Cardiac muscle cell (in vitro differentiated cells and primary cell): ENCODE measurements around the gene MIPOL1. TPM values are rescaled to one million over a fixed set of nuclear protein-coding genes. Genes with fewer than 3 reads are reported as not detected.

Source experiments
- DNase-seq, 2 donors: peaks; one replicate each; pipeline versions ENCODE4 v3.0.0 to v3.0.0-alpha.2; 2010 to 2017; ENCODE audit warnings: low read depth in 1 of 2, low spot score in 1 of 2
- H3K27ac ChIP-seq: fragments of 200-600 bp; sonication (generic); 2 replicates; pipeline ENCODE4 v1.5.1; 2016
- H3K27me3 ChIP-seq: fragments of 200-600 bp; sonication (generic); 2 replicates; pipeline ENCODE4 v1.6.0; 2016; ENCODE audit warnings: control low read depth
- H3K36me3 ChIP-seq: fragments of 200-600 bp; sonication (generic); 2 replicates; pipeline ENCODE4 v1.5.1; 2016; ENCODE audit warnings: control low read depth
- H3K4me1 ChIP-seq: fragments of 200-600 bp; sonication (generic); 2 replicates; pipeline ENCODE4 v1.8.1; 2017; ENCODE audit warnings: low read depth, mild to moderate bottlenecking, mixed run types
- H3K4me3 ChIP-seq: fragments of 200-600 bp; sonication (generic); 2 replicates; pipeline ENCODE4 v1.5.1; 2016; ENCODE audit warnings: mild to moderate bottlenecking
- H3K9me3 ChIP-seq: fragments of 200-600 bp; sonication (generic); 2 replicates; pipeline ENCODE4 v1.5.1; 2017; ENCODE audit warnings: low read depth, mild to moderate bottlenecking, control low read depth
- CTCF ChIP-seq: IDR thresholded peaks from 2 replicates; pipeline ENCODE4 v1.5.1; 2012; ENCODE audit warnings: low read depth, mild to moderate bottlenecking, low read length
- polyA plus RNA-seq: library from polyadenylated mRNA; unstranded; fragments of >200 nt; fragmentation: Nextera tagmentation; extraction: Ambion mirVana; gene quantifications from 2 replicates; pipeline ENCODE4 v1.2.1, GENCODE V29; 2016
- total RNA-seq: library from RNA; depleted of rRNA; stranded (reverse); fragments of >200 nt; gene quantifications from 2 replicates; pipeline ENCODE4 v1.2.3, GENCODE V29; 2016

MIPOL1 gene
- total and polyA plus RNA-seq, 2 experiments from 2014 or later, result 7.3 to 8.4 TPM

GRCh38 chr14:37417833-37418232 is 220.1 kb downstream of the MIPOL1 start:
- H3K4me3 ChIP-seq, result no peak overlapping the region
- no peak for TF ChIP-seq CTCF
- H3K9me3 ChIP-seq, result no peaks in the 10 kb centered on the region
- DNase-seq, result no peak
- H3K27me3 ChIP-seq, result no peaks in the 10 kb centered on the region
- no peaks in the 10 kb centered on the region for H3K36me3 ChIP-seq
- H3K4me1 ChIP-seq, result no peaks in the 10 kb centered on the region
- no peak overlapping the region for H3K27ac ChIP-seq

GRCh38 chr14:37420622-37421021 is 222.9 kb downstream of the MIPOL1 start:
- Histone ChIP-seq H3K27ac (no peak overlapping the region), H3K9me3 (no peaks in the 10 kb centered on the region), H3K4me3 (no peak overlapping the region), H3K27me3 (no peaks in the 10 kb centered on the region), H3K36me3 (no peaks in the 10 kb centered on the region), H3K4me1 (no peaks in the 10 kb centered on the region)
- DNase-seq, result no peak
- TF ChIP-seq CTCF, result no peak

GRCh38 chr14:37422319-37422718 is 224.6 kb downstream of the MIPOL1 start:
- DNase-seq, result no peak
- Histone ChIP-seq H3K9me3 (no peaks in the 10 kb centered on the region), H3K36me3 (no peaks in the 10 kb centered on the region), H3K27ac (no peak overlapping the region), H3K27me3 (no peaks in the 10 kb centered on the region), H3K4me3 (no peak overlapping the region), H3K4me1 (no peaks in the 10 kb centered on the region)
- no peak for TF ChIP-seq CTCF

- DNase-seq, result no peak
- Histone ChIP-seq H3K27ac (no peak overlapping the region), H3K4me1 (no peaks in the 10 kb centered on the region), H3K4me3 (no peak overlapping the region), H3K36me3 (no peaks in the 10 kb centered on the region), H3K27me3 (no peaks in the 10 kb centered on the region), H3K9me3 (no peaks in the 10 kb centered on the region)
- no peak for TF ChIP-seq CTCF
These were observed 225.0 kb downstream of the MIPOL1 start for GRCh38 chr14:37422748-37423147.

GRCh38 chr14:37428954-37429353 is 231.2 kb downstream of the MIPOL1 start:
- Histone ChIP-seq H3K27ac (no peak overlapping the region), H3K4me3 (no peak overlapping the region), H3K36me3 (no peaks in the 10 kb centered on the region), H3K4me1 (no peaks in the 10 kb centered on the region), H3K27me3 (no peaks in the 10 kb centered on the region), H3K9me3 (no peaks in the 10 kb centered on the region)
- DNase-seq, result no peak
- TF ChIP-seq CTCF, result no peak

GRCh38 chr14:37429618-37430017 is 231.9 kb downstream of the MIPOL1 start:
- no peak overlapping the region for H3K4me3 ChIP-seq
- H3K27me3 ChIP-seq, result no peaks in the 10 kb centered on the region
- H3K9me3 ChIP-seq, result no peaks in the 10 kb centered on the region
- no peaks in the 10 kb centered on the region for H3K4me1 ChIP-seq
- DNase-seq, result no peak
- TF ChIP-seq CTCF, result no peak
- H3K36me3 ChIP-seq, result no peaks in the 10 kb centered on the region
- no peak overlapping the region for H3K27ac ChIP-seq
